ENCODE measurements around the gene ADRM1.

- no peak for TF ChIP-seq CTCF (IDR thresholded peaks at IDR 0.05; ENCODE audit: low read depth, low read length)
- no peak for TF ChIP-seq EZH2phosphoT487 (IDR thresholded peaks at IDR 0.05; ENCODE audit: low read depth)
These were observed 8.3 kb upstream of the ADRM1 start for GRCh38 chr20:62294516-62294915.

Data from OCI-LY3 (cell line).